Right hindlimb (tissue), 1 donor: ENCODE data around the gene SKAP2.

ENCODE experiments used
- DNase-seq: peaks from one replicate; pipeline ENCODE4 v3.0.0-alpha.2; 2018

SKAP2 gene

GRCh38 chr7:26691406-26691805, 173.0 kb downstream of the SKAP2 start:
- DNase-seq: no peak

GRCh38 chr7:26690135-26690805, 174.1 kb downstream of the SKAP2 start:
- no peak for DNase-seq

GRCh38 chr7:26688936-26689506, 175.4 kb downstream of the SKAP2 start:
- DNase-seq: no peak

GRCh38 chr7:26688388-26688787, 176.0 kb downstream of the SKAP2 start:
- DNase-seq: no peak

GRCh38 chr7:26687032-26687431, 177.4 kb downstream of the SKAP2 start:
- no peak for DNase-seq

- DNase-seq: peak; percentile 87
Measured at GRCh38 chr7:26686448-26686981, 177.9 kb downstream of the SKAP2 start.

GRCh38 chr7:26685606-26686005, 178.8 kb downstream of the SKAP2 start:
- DNase-seq: no peak

GRCh38 chr7:26684447-26684846, 179.9 kb downstream of the SKAP2 start:
- DNase-seq: no peak

GRCh38 chr7:26683277-26683676, 181.1 kb downstream of the SKAP2 start:
- DNase-seq: no peak

- no peak for DNase-seq
Measured at GRCh38 chr7:26681819-26682418, 182.5 kb downstream of the SKAP2 start.

- no peak for DNase-seq
Measured at GRCh38 chr7:26680587-26680986, 183.8 kb downstream of the SKAP2 start.

GRCh38 chr7:26675143-26675887, 189.1 kb downstream of the SKAP2 start:
- DNase-seq: no peak

- no peak for DNase-seq
Measured at GRCh38 chr7:26673858-26674257, 190.5 kb downstream of the SKAP2 start.

- no peak for DNase-seq
Measured at GRCh38 chr7:26673271-26673670, 191.1 kb downstream of the SKAP2 start.

GRCh38 chr7:26670841-26671240, 193.5 kb downstream of the SKAP2 start:
- no peak for DNase-seq

- DNase-seq: no peak
Measured at GRCh38 chr7:26670290-26670689, 194.1 kb downstream of the SKAP2 start.

- no peak for DNase-seq
Measured at GRCh38 chr7:26668821-26669220, 195.6 kb downstream of the SKAP2 start.

- DNase-seq: peak; percentile 90
Measured at GRCh38 chr7:26667514-26668133, 196.8 kb downstream of the SKAP2 start.

- no peak for DNase-seq
Measured at GRCh38 chr7:26664735-26665416, 199.5 kb downstream of the SKAP2 start.

GRCh38 chr7:26664274-26664673, 200.1 kb downstream of the SKAP2 start:
- DNase-seq: no peak

- no peak for DNase-seq
Measured at GRCh38 chr7:26663874-26664273, 200.5 kb downstream of the SKAP2 start.

- DNase-seq: no peak
Measured at GRCh38 chr7:26662646-26663045, 201.7 kb downstream of the SKAP2 start.
